Upper lobe of left lung (tissue), 4 donors: ENCODE measurements around the gene RIMBP2.

Experiments
- CTCF ChIP-seq, 6 experiments: fragments of 450-650 bp in 4 of 6; fragments of 200-600 bp in 2 of 6; sonication (generic) in 2 of 6; IDR thresholded peaks; one replicate each; pipeline ENCODE4 v1.5.1; 2016 to 2019; ENCODE audit warnings: antibody characterized with exemption in 6 of 6
- EP300 ChIP-seq, 4 donors: sonication (generic); formaldehyde crosslinking; IDR thresholded peaks; one replicate each; pipeline ENCODE4 v1.5.1; 2017; ENCODE audit warnings: antibody characterized with exemption in 4 of 4, control low read depth in 2 of 4
- POLR2AphosphoS5 ChIP-seq, 2 donors: sonication (generic); formaldehyde crosslinking; IDR thresholded peaks; one replicate each; pipeline ENCODE4 v1.5.1; 2017; ENCODE audit warnings: antibody characterized with exemption in 2 of 2

GRCh38 chr12:130581782-130582181 lies 134.3 kb downstream of the RIMBP2 start:
- TF ChIP-seq CTCF (IDR thresholded peaks at IDR 0.05) (no peak), POLR2AphosphoS5 (IDR thresholded peaks at IDR 0.05) (no peak), EP300 (IDR thresholded peaks at IDR 0.05) (no peak)
